ENCODE data around the gene SOX12. TPM values are rescaled to one million over a fixed set of nuclear protein-coding genes. Genes with fewer than 3 reads are reported as not detected.

The SOX12 gene
- total RNA-seq, 1 experiment from 2014 or later = 41.0 TPM

GRCh38 chr20:346640-347316, 21.4 kb downstream of the SOX12 start, which contains the start of gene NRSN2:
TSS of gene NRSN2 (plus strand) at chr20:347111. CDS start at chr20:349644, 2,533 bp downstream.
- ChIA-PET CTCF (interaction anchor here (1.2 to 2.0 kb wide), 2 partner anchors 16 kb away, joined by 4 to 7 read pairs; no protein-coding TSS in a partner anchor), POLR2A (ENCODE audit: low non-redundant PET) (interaction anchor here (0.6 kb wide), 1 partner anchor 10 kb away, joined by 13 read pairs; no protein-coding TSS in a partner anchor)
- H3K4me3 ChIP-seq (ENCODE audit: low read depth, low read length, poor library complexity, severe bottlenecking) = peak within 1 kb of the TSS; percentile 74
- peaks cover 11% of the 10 kb centered on the region for H3K36me3 ChIP-seq (ENCODE audit: insufficient read depth, low read length, poor library complexity, severe bottlenecking)
- no peaks in the 10 kb centered on the region for H3K9me3 ChIP-seq (ENCODE audit: low read depth, low read length, poor library complexity, severe bottlenecking)
- BruUV-seq (replicated peaks) = no TSS peak
- peaks cover 17% of the 10 kb centered on the region for H3K4me1 ChIP-seq (ENCODE audit: insufficient read depth, low read length, poor library complexity, severe bottlenecking)
- TF ChIP-seq CTCF (conservative IDR thresholded peaks at IDR 0.05; ENCODE audit: low read depth, low read length) (no peak), EZH2 (IDR thresholded peaks at IDR 0.05; ENCODE audit: borderline replicate concordance, low read depth, low read length, poor library complexity, severe bottlenecking) (no peak)
- H3K27me3 ChIP-seq (replicated peaks; ENCODE audit: insufficient read depth, low read depth, low read length, poor library complexity) = no peaks in the 10 kb centered on the region
- peak; percentile 86 for DNase-seq (ENCODE audit: low spot score)
- H3K27ac ChIP-seq (ENCODE audit: low read depth, low read length, poor library complexity, severe bottlenecking) = peak within 1 kb of the TSS; percentile 88
- intact Hi-C loops (cut with micrococcal nuclease; ENCODE audit: unreplicated experiment) = no loop called here

- Histone ChIP-seq H3K4me3 (ENCODE audit: low read depth, low read length, poor library complexity, severe bottlenecking) (peak overlapping the region; percentile 74), H3K4me1 (ENCODE audit: insufficient read depth, low read length, poor library complexity, severe bottlenecking) (peaks cover 17% of the 10 kb centered on the region), H3K27me3 (replicated peaks; ENCODE audit: insufficient read depth, low read depth, low read length, poor library complexity) (no peaks in the 10 kb centered on the region), H3K36me3 (ENCODE audit: insufficient read depth, low read length, poor library complexity, severe bottlenecking) (peaks cover 11% of the 10 kb centered on the region), H3K9me3 (ENCODE audit: low read depth, low read length, poor library complexity, severe bottlenecking) (no peaks in the 10 kb centered on the region), H3K27ac (ENCODE audit: low read depth, low read length, poor library complexity, severe bottlenecking) (peak overlapping the region; percentile 88)
- ChIA-PET CTCF (interaction anchor here (1.2 kb wide), 1 partner anchor 17 kb away, joined by 7 read pairs; no protein-coding TSS in a partner anchor), POLR2A (ENCODE audit: low non-redundant PET) (interaction anchor here (0.6 kb wide), 1 partner anchor 11 kb away, joined by 13 read pairs; no protein-coding TSS in a partner anchor)
- DNase-seq (ENCODE audit: low spot score) = no peak
- no TSS peak for BruUV-seq (replicated peaks)
- no peak for TF ChIP-seq EZH2 (IDR thresholded peaks at IDR 0.05; ENCODE audit: borderline replicate concordance, low read depth, low read length, poor library complexity, severe bottlenecking)
- TF ChIP-seq CTCF (conservative IDR thresholded peaks at IDR 0.05; ENCODE audit: low read depth, low read length) = no peak
- intact Hi-C loops (cut with micrococcal nuclease; ENCODE audit: unreplicated experiment) = no loop called here
Measured at GRCh38 chr20:347317-347639, 21.9 kb downstream of the SOX12 start.

- Histone ChIP-seq H3K27me3 (replicated peaks; ENCODE audit: insufficient read depth, low read depth, low read length, poor library complexity) (no peaks in the 10 kb centered on the region), H3K27ac (ENCODE audit: low read depth, low read length, poor library complexity, severe bottlenecking) (peak overlapping the region; percentile 88), H3K4me3 (ENCODE audit: low read depth, low read length, poor library complexity, severe bottlenecking) (peak overlapping the region; percentile 74), H3K36me3 (ENCODE audit: insufficient read depth, low read length, poor library complexity, severe bottlenecking) (peaks cover 11% of the 10 kb centered on the region), H3K9me3 (ENCODE audit: low read depth, low read length, poor library complexity, severe bottlenecking) (no peaks in the 10 kb centered on the region), H3K4me1 (ENCODE audit: insufficient read depth, low read length, poor library complexity, severe bottlenecking) (peaks cover 17% of the 10 kb centered on the region)
- intact Hi-C loops (cut with micrococcal nuclease; ENCODE audit: unreplicated experiment) = no loop called here
- ChIA-PET CTCF (interaction anchor here (1.2 kb wide), 1 partner anchor 17 kb away, joined by 7 read pairs; no protein-coding TSS in a partner anchor), POLR2A (ENCODE audit: low non-redundant PET) (no interaction called here)
- TF ChIP-seq EZH2 (IDR thresholded peaks at IDR 0.05; ENCODE audit: borderline replicate concordance, low read depth, low read length, poor library complexity, severe bottlenecking) = no peak
- no peak for TF ChIP-seq CTCF (conservative IDR thresholded peaks at IDR 0.05; ENCODE audit: low read depth, low read length)
- BruUV-seq (replicated peaks) = no TSS peak
- DNase-seq (ENCODE audit: low spot score) = peak; percentile 98
Measured at GRCh38 chr20:347640-348484, 22.5 kb downstream of the SOX12 start.

Measured in A673 (cell line).